Transverse colon (tissue), 4 donors: ENCODE measurements around the gene RITA1. TPM values are rescaled to one million over a fixed set of nuclear protein-coding genes. Genes with fewer than 3 reads are reported as not detected.

Experiments
- DNase-seq: peaks from one replicate; pipeline ENCODE4 v3.0.0-alpha.2; 2019
- H3K27ac ChIP-seq, 4 donors: fragments of 200-600 bp; sonication (generic); 2 replicates each; pipeline ENCODE4 v1.5.1; 2016 to 2018; ENCODE audit warnings: inconsistent platforms in 4 of 4
- H3K27me3 ChIP-seq: fragments of 200-600 bp; sonication (generic); 2 replicates; pipeline ENCODE4 v1.5.1; 2017; ENCODE audit warnings: inconsistent platforms
- H3K36me3 ChIP-seq, 4 donors: fragments of 200-600 bp; sonication (generic); 2 replicates each; pipeline ENCODE4 v1.5.1; 2017 to 2019; ENCODE audit warnings: inconsistent platforms in 4 of 4
- H3K4me1 ChIP-seq, 4 donors: fragments of 200-600 bp; sonication (generic); 2 replicates each; pipeline ENCODE4 v1.5.1; 2017 to 2020; ENCODE audit warnings: inconsistent platforms in 4 of 4
- H3K4me3 ChIP-seq, 4 donors: fragments of 200-600 bp; sonication (generic); 1 replicate in 1 of 4; 2 replicates in 3 of 4; pipeline versions ENCODE4 v1.5.1 to v1.6.1; 2017 to 2019; ENCODE audit warnings: inconsistent platforms in 4 of 4
- H3K9me3 ChIP-seq, 2 donors: fragments of 200-600 bp; sonication (generic); 2 replicates each; pipeline ENCODE4 v1.5.1; 2017 to 2019; ENCODE audit warnings: inconsistent platforms in 2 of 2
- EP300 ChIP-seq: sonication (generic); formaldehyde crosslinking; IDR thresholded peaks from one replicate; pipeline ENCODE4 v1.6.1; 2017; ENCODE audit warnings: antibody characterized with exemption, low read depth
- POLR2A ChIP-seq: fragments of 450-650 bp; IDR thresholded peaks from one replicate; pipeline ENCODE4 v1.6.1; 2016; ENCODE audit warnings: antibody characterized with exemption, mild to moderate bottlenecking, moderate library complexity
- POLR2AphosphoS5 ChIP-seq, 3 donors: sonication (generic); formaldehyde crosslinking; IDR thresholded peaks; one replicate each; pipeline ENCODE4 v1.6.1; 2016; ENCODE audit warnings: antibody characterized with exemption in 3 of 3
- WGBS, 2 donors: methylation state at CpG; one replicate each; pipeline ENCODE4 v1.1.5; 2018; ENCODE audit warnings: low coverage in 1 of 2; 5-methylcytosine and 5-hydroxymethylcytosine counted together
- in situ Hi-C, 4 donors: fragments of 200-750 bp; cut with MboI; loops; one replicate each; pipeline versions ENCODE4 v1.15.0 to v1.15.1; 2017; ENCODE audit warnings: low sequenced_read_pairs in 3 of 4, low pct_ligation_motif_present in 1 of 4, low pct_unique_long_range_greater_than_20kb in 1 of 4
- intact Hi-C: fragments of 100-400 bp; cut with DNase I; formaldehyde crosslinking; loops from one replicate; pipeline ENCODE4 v1.15.1; 2023; ENCODE audit warnings: low total_unique reads
- total RNA-seq, 4 donors: library from RNA; depleted of rRNA; stranded (reverse); fragments of >200 nt; gene quantifications; one replicate each; pipeline ENCODE4 v1.1.0, GENCODE V29; 2016
- TF ChIP-seq, protein P1 (sequence below), 5 experiments: fragments of 200-600 bp in 3 of 5; fragments of 450-650 bp in 2 of 5; sonication (generic) in 3 of 5; IDR thresholded peaks; 1 replicate in 2 of 5; 2 replicates in 3 of 5; pipeline ENCODE4 v1.5.1; 2016 to 2017; ENCODE audit warnings: antibody characterized with exemption in 5 of 5, inconsistent platforms in 3 of 5, mild to moderate bottlenecking in 2 of 5, moderate library complexity in 1 of 5

RITA1 gene
- total RNA-seq, 4 donors from 2014 or later = 17.5 to 41.5 (median 23.8) TPM

- WGBS, 2 donors = 47 to 51% methylated on average over 2 to 4 of the region's 4 CpGs
- in situ Hi-C loops = no loop called here
- Histone ChIP-seq H3K27ac (peak overlapping the region; percentile 92 to 95 (median 93)), H3K9me3 (no peaks in the 10 kb centered on the region), H3K27me3 (no peaks in the 10 kb centered on the region), H3K4me1 (peaks cover 25 to 87% (median 66%) of the 10 kb centered on the region in 4 donors), H3K4me3 (no peak overlapping the region), H3K36me3 (no peaks in the 10 kb centered on the region)
- peak; percentile 41 for DNase-seq
- TF ChIP-seq EP300 = no peak
- TF ChIP-seq POLR2AphosphoS5 (IDR thresholded peaks at IDR 0.05) = peak in 1 of 3 donors; percentile 36
- TF ChIP-seq, protein P1, sequence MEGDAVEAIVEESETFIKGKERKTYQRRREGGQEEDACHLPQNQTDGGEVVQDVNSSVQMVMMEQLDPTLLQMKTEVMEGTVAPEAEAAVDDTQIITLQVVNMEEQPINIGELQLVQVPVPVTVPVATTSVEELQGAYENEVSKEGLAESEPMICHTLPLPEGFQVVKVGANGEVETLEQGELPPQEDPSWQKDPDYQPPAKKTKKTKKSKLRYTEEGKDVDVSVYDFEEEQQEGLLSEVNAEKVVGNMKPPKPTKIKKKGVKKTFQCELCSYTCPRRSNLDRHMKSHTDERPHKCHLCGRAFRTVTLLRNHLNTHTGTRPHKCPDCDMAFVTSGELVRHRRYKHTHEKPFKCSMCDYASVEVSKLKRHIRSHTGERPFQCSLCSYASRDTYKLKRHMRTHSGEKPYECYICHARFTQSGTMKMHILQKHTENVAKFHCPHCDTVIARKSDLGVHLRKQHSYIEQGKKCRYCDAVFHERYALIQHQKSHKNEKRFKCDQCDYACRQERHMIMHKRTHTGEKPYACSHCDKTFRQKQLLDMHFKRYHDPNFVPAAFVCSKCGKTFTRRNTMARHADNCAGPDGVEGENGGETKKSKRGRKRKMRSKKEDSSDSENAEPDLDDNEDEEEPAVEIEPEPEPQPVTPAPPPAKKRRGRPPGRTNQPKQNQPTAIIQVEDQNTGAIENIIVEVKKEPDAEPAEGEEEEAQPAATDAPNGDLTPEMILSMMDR (IDR thresholded peaks at IDR 0.05) = no peak
- intact Hi-C loops = loop anchor here (2.0 kb wide), 1 partner anchor 13 kb away; no protein-coding TSS in a partner anchor
These were observed 52.2 kb downstream of the RITA1 start for GRCh38 chr12:113237748-113238147.

DNA sequence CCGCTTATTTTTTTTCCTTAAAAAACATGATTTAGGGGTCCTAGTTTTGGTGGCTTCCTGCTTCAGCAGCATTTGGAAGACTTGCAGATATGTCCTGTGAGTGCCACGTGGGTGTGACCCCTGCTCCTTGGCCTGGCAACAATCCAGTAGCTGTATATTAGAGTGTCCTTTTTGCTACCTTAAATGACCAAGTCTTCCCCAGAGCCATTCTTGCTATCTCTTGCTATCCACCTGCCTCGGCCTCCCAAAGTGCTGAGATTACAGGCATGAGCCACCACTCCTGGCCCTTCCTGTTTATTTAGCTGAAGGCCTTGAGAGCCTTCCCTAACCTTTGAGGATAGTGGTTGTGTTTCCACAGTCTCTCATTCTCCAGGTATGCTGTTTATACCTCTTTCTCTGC is 52.8 kb downstream of the RITA1 start:
- peak overlapping the region; percentile 92 to 95 (median 93) for H3K27ac ChIP-seq
- H3K36me3 ChIP-seq = no peaks in the 10 kb centered on the region
- H3K9me3 ChIP-seq = no peaks in the 10 kb centered on the region
- WGBS, 2 donors = 44 to 70% methylated on average over 1 to 3 of the region's 3 CpGs
- TF ChIP-seq POLR2AphosphoS5 (IDR thresholded peaks at IDR 0.05) = no peak
- TF ChIP-seq, protein P1 (IDR thresholded peaks at IDR 0.05) = no peak
- TF ChIP-seq EP300 = no peak
- no peak for TF ChIP-seq POLR2A
- H3K4me3 ChIP-seq = no peak overlapping the region
- peaks cover 25 to 93% (median 71%) of the 10 kb centered on the region in 4 donors for H3K4me1 ChIP-seq
- in situ Hi-C loops = no loop called here
- no peak for DNase-seq
- intact Hi-C loops = loop anchor here (2.0 kb wide), 1 partner anchor 14 kb away; no protein-coding TSS in a partner anchor
- H3K27me3 ChIP-seq = no peaks in the 10 kb centered on the region

GRCh38 chr12:113239288-113239771 is 53.8 kb downstream of the RITA1 start:
- WGBS, 2 donors = 30 to 47% methylated on average over 2 to 3 of the region's 3 CpGs
- no peaks in the 10 kb centered on the region for H3K27me3 ChIP-seq
- H3K36me3 ChIP-seq = no peaks in the 10 kb centered on the region
- in situ Hi-C loops = no loop called here
- DNase-seq = peak; percentile 53
- no peaks in the 10 kb centered on the region for H3K9me3 ChIP-seq
- H3K4me3 ChIP-seq = peak overlapping the region in 1 of 4 donors; percentile 13
- TF ChIP-seq POLR2A = no peak
- TF ChIP-seq, protein P1 (IDR thresholded peaks at IDR 0.05) = no peak
- TF ChIP-seq POLR2AphosphoS5 (IDR thresholded peaks at IDR 0.05) = peak in 2 of 3 donors; percentile 14 to 36
- H3K27ac ChIP-seq = peak overlapping the region; percentile 92 to 95 (median 93)
- H3K4me1 ChIP-seq = peaks cover 33 to 99% (median 80%) of the 10 kb centered on the region in 4 donors
- intact Hi-C loops = loop anchor here (2.0 kb wide), 1 partner anchor 15 kb away; no protein-coding TSS in a partner anchor

GRCh38 chr12:113239811-113240331 is 54.4 kb downstream of the RITA1 start:
- peak; percentile 82 for DNase-seq
- in situ Hi-C loops = no loop called here
- 11 to 29% methylated on average over 3 to 12 of the region's 12 CpGs for WGBS, 2 donors

More at GRCh38 chr12:113239811-113240331, 54.4 kb downstream of the RITA1 start:
- Histone ChIP-seq H3K4me3 (peak overlapping the region in 1 of 4 donors; percentile 13), H3K9me3 (no peaks in the 10 kb centered on the region), H3K27me3 (no peaks in the 10 kb centered on the region), H3K27ac (peak overlapping the region; percentile 92 to 95 (median 93)), H3K36me3 (no peaks in the 10 kb centered on the region), H3K4me1 (peaks cover 38 to 99% (median 86%) of the 10 kb centered on the region in 4 donors)
- intact Hi-C loops = loop anchor here (2.0 kb wide), 1 partner anchor 15 kb away; no protein-coding TSS in a partner anchor
- TF ChIP-seq, protein P1 (IDR thresholded peaks at IDR 0.05) = no peak
- peak; percentile 79 for TF ChIP-seq POLR2A
- TF ChIP-seq POLR2AphosphoS5 (IDR thresholded peaks at IDR 0.05) = peak in 2 of 3 donors; percentile 86 to 89
- TF ChIP-seq EP300 = peak; percentile 23
